H1 (cell line): ENCODE results near the gene HLF. TPM values are rescaled to one million over a fixed set of nuclear protein-coding genes. Genes with fewer than 3 reads are reported as not detected.

Experiments
- CTCF ChIA-PET: fragments of 300-600 bp; sonication (Branson Sonifier 250); formaldehyde crosslinking; loops from one replicate; lab custom pipeline; 2021; ENCODE audit not compliant: partially characterized antibody; lab: Charles Lee
- POLR2A ChIA-PET: fragments of 300-600 bp; sonication (Branson Sonifier 250); formaldehyde crosslinking; loops from one replicate; lab custom pipeline; 2021; ENCODE audit warnings: inconsistent platforms; ENCODE audit not compliant: partially characterized antibody; lab: Charles Lee
- DNase-seq, 2 experiments: peaks; one replicate each; pipeline versions ENCODE4 v3.0.0 to v3.0.0-alpha.2; 2010 to 2022; ENCODE audit warnings: low spot score in 2 of 2, low read depth in 1 of 2, mixed read lengths in 1 of 2
- FAIRE-seq: peaks from 2 replicates; lab custom pipeline; 2011; peaks lifted over from hg19 to GRCh38; lab: Jason Lieb, UNC
- H2AFZ ChIP-seq: 2 replicates; pipeline ENCODE4 v1.8.1; 2012; ENCODE audit warnings: low read length, inconsistent platforms
- H2AK5ac ChIP-seq: 2 replicates; pipeline ENCODE4 v1.6.1; 2013; ENCODE audit warnings: low read depth, low read length
- H2BK120ac ChIP-seq: replicated peaks from 2 replicates; pipeline ENCODE3; 2013; ENCODE audit warnings: low read depth, low read length, inconsistent platforms
- H2BK12ac ChIP-seq: 2 replicates; pipeline ENCODE4 v1.6.1; 2013; ENCODE audit warnings: low read depth, low read length
- H2BK15ac ChIP-seq: 2 replicates; pipeline ENCODE4 v1.6.1; 2013; ENCODE audit warnings: low read length
- H2BK20ac ChIP-seq: 2 replicates; pipeline ENCODE4 v1.6.1; 2013; ENCODE audit warnings: low read length
- H2BK5ac ChIP-seq: 2 replicates; pipeline ENCODE4 v1.6.1; 2013; ENCODE audit warnings: low read depth, low read length
- H3K14ac ChIP-seq: 2 replicates; pipeline ENCODE4 v1.6.1; 2013; ENCODE audit warnings: inconsistent platforms; ENCODE audit not compliant: insufficient read length
- H3K18ac ChIP-seq: 2 replicates; pipeline ENCODE4 v1.6.1; 2013; ENCODE audit warnings: low read length; ENCODE audit errors: extremely low read depth
- H3K23ac ChIP-seq: 2 replicates; pipeline ENCODE4 v1.6.1; 2013; ENCODE audit warnings: inconsistent platforms; ENCODE audit not compliant: insufficient read length
- H3K23me2 ChIP-seq: 2 replicates; pipeline ENCODE4 v1.6.1; 2013; ENCODE audit warnings: low read depth, low read length
- H3K27ac ChIP-seq: 2 replicates; pipeline ENCODE4 v1.6.1; 2011; ENCODE audit warnings: low read depth, low read length, inconsistent platforms
- H3K27me3 ChIP-seq, 4 experiments: replicated peaks in 1 of 4; 1 replicate in 1 of 4; 2 replicates in 3 of 4; pipeline versions ENCODE4 v1.6.1 to v1.8.1; 2011 to 2013; ENCODE audit warnings: low read length in 3 of 4, mild to moderate bottlenecking in 3 of 4, inconsistent platforms in 2 of 4, mixed read lengths in 2 of 4, moderate library complexity in 1 of 4; ENCODE audit not compliant: control insufficient read depth in 3 of 4, insufficient read depth in 3 of 4; ENCODE audit errors: extremely low read depth in 1 of 4
- H3K36me3 ChIP-seq, 4 experiments: 2 replicates each; pipeline versions ENCODE4 v1.6.1 to v1.8.1; 2011 to 2013; ENCODE audit warnings: mild to moderate bottlenecking in 4 of 4, low read length in 3 of 4, moderate library complexity in 2 of 4, control low read depth in 1 of 4, inconsistent platforms in 1 of 4; ENCODE audit not compliant: insufficient read depth in 4 of 4, control insufficient read depth in 2 of 4
- H3K4ac ChIP-seq: replicated peaks from 2 replicates; pipeline ENCODE3; 2013; ENCODE audit warnings: low read length, low read depth, mixed read lengths, inconsistent platforms; ENCODE audit not compliant: insufficient read length
- H3K4me1 ChIP-seq, 4 experiments: replicated peaks in 1 of 4; 1 replicate in 1 of 4; 2 replicates in 3 of 4; pipeline versions ENCODE4 v1.6.1 to v1.8.1; 2011 to 2013; ENCODE audit warnings: low read length in 3 of 4, inconsistent platforms in 2 of 4, mixed read lengths in 1 of 4; ENCODE audit not compliant: insufficient read depth in 4 of 4, control insufficient read depth in 3 of 4
- H3K4me2 ChIP-seq, 2 experiments: 2 replicates each; pipeline versions ENCODE4 v1.6.1 to v1.8.1; 2011 to 2013; ENCODE audit warnings: low read depth in 2 of 2, low read length in 2 of 2, control low read depth in 1 of 2, inconsistent platforms in 1 of 2, mild to moderate bottlenecking in 1 of 2; ENCODE audit not compliant: insufficient read depth in 1 of 2
- H3K4me3 ChIP-seq, 4 experiments: fragments of 200-600, 300-600 bp in 1 of 4; sonication (generic), shearing (Covaris generic), sonication (Bioruptor Twin) in 1 of 4; 2 replicates each; pipeline versions ENCODE4 v1.5.1 to v1.8.1; 2011 to 2016; ENCODE audit warnings: low read length in 4 of 4, low read depth in 3 of 4, control low read depth in 2 of 4, inconsistent platforms in 2 of 4, mild to moderate bottlenecking in 2 of 4, mixed read lengths in 1 of 4, moderate library complexity in 1 of 4; ENCODE audit not compliant: insufficient read depth in 2 of 4; ENCODE audit errors: extremely low read depth in 1 of 4
- H3K56ac ChIP-seq: replicated peaks from 2 replicates; pipeline ENCODE3; 2013; ENCODE audit warnings: low read depth, mild to moderate bottlenecking, mixed read lengths, low read length, inconsistent platforms; ENCODE audit not compliant: insufficient read length
- H3K79me1 ChIP-seq: 2 replicates; pipeline ENCODE4 v1.6.1; 2013; ENCODE audit warnings: low read depth, low read length, control low read depth
- H3K79me2 ChIP-seq, 2 experiments: 2 replicates each; pipeline versions ENCODE4 v1.6.1 to v1.8.1; 2012 to 2013; ENCODE audit warnings: low read length in 2 of 2, mild to moderate bottlenecking in 2 of 2, inconsistent platforms in 1 of 2; ENCODE audit not compliant: insufficient read depth in 2 of 2, control insufficient read depth in 1 of 2
- H3K9ac ChIP-seq, 4 experiments: replicated peaks in 1 of 4; 1 replicate in 1 of 4; 2 replicates in 3 of 4; pipeline versions ENCODE4 v1.6.1 to v1.8.1; 2011 to 2013; ENCODE audit warnings: low read depth in 3 of 4, low read length in 3 of 4, control low read depth in 2 of 4, mild to moderate bottlenecking in 2 of 4, moderate library complexity in 2 of 4, inconsistent platforms in 1 of 4; ENCODE audit errors: extremely low read depth in 1 of 4
- H3K9me3 ChIP-seq, 2 experiments: 2 replicates each; pipeline versions ENCODE4 v1.6.1 to v1.8.1; 2012 to 2013; ENCODE audit warnings: mild to moderate bottlenecking in 2 of 2, moderate library complexity in 2 of 2, control low read depth in 1 of 2, inconsistent platforms in 1 of 2, low read depth in 1 of 2, low read length in 1 of 2, mixed read lengths in 1 of 2; ENCODE audit not compliant: insufficient read depth in 2 of 2
- H4K20me1 ChIP-seq, 2 experiments: replicated peaks in 1 of 2; 2 replicates each; pipeline versions ENCODE3 to v1.8.1; 2011 to 2013; ENCODE audit warnings: inconsistent platforms in 2 of 2, low read length in 2 of 2, mild to moderate bottlenecking in 1 of 2; ENCODE audit not compliant: insufficient read depth in 2 of 2, control insufficient read depth in 1 of 2
- H4K5ac ChIP-seq: 2 replicates; pipeline ENCODE4 v1.6.1; 2013; ENCODE audit warnings: low read length, low read depth, mixed read lengths, inconsistent platforms; ENCODE audit not compliant: insufficient read length
- H4K8ac ChIP-seq: 2 replicates; pipeline ENCODE4 v1.8.0; 2013; ENCODE audit warnings: mild to moderate bottlenecking, moderate library complexity, low read length, inconsistent platforms; ENCODE audit not compliant: insufficient read depth; ENCODE audit errors: extremely low read depth
- H4K91ac ChIP-seq: replicated peaks from 2 replicates; pipeline ENCODE3; 2013; ENCODE audit warnings: low read length, mixed read lengths, inconsistent platforms; ENCODE audit not compliant: insufficient read length
- CTCF ChIP-seq, 3 experiments: IDR thresholded peaks; 1 replicate in 2 of 3; 2 replicates in 1 of 3; pipeline versions ENCODE4 v1.5.1 to v1.6.1; 2011; ENCODE audit warnings: low read length in 3 of 3, mild to moderate bottlenecking in 3 of 3, inconsistent platforms in 2 of 3, low read depth in 1 of 3, moderate library complexity in 1 of 3; ENCODE audit not compliant: insufficient read depth in 1 of 3; ENCODE audit errors: control extremely low read depth in 1 of 3
- RAD21 ChIP-seq, 2 experiments: IDR thresholded peaks in 1 of 2; conservative IDR thresholded peaks in 1 of 2; 2 replicates each; pipeline ENCODE4 v1.6.1; 2011; ENCODE audit warnings: low read depth in 2 of 2, low read length in 2 of 2, improper control_type of control experiment in 1 of 2, inconsistent platforms in 1 of 2, mild to moderate bottlenecking in 1 of 2, moderate library complexity in 1 of 2
- RNF2 ChIP-seq: fragments of 200-900, 300-1000 bp; sonication (generic); IDR thresholded peaks from 2 replicates; pipeline ENCODE4 v1.7.1; 2016; ENCODE audit warnings: borderline replicate concordance, low read depth, mild to moderate bottlenecking, antibody characterized with exemption, low read length; ENCODE audit not compliant: poor library complexity, severe bottlenecking; ENCODE audit errors: missing control alignments
- TCF12 ChIP-seq: IDR thresholded peaks from 2 replicates; pipeline ENCODE4 v1.6.1; 2011; ENCODE audit warnings: low read depth, mild to moderate bottlenecking, low read length
- WGBS, 2 experiments: shearing (Covaris generic) in 1 of 2; methylation state at CpG; one replicate each; pipeline versions ENCODE4 v1.1.6 to v1.1.7; 2013 to 2015; ENCODE audit warnings: low lambda C conversion rate in 2 of 2, mixed read lengths in 2 of 2, inconsistent platforms in 1 of 2, low coverage in 1 of 2, missing lambda C conversion rate in 1 of 2; ENCODE audit not compliant: insufficient replicate concordance in 2 of 2, insufficient coverage in 1 of 2, insufficient read length in 1 of 2; ENCODE audit errors: extremely low coverage in 1 of 2, missing lambda C conversion rate in 1 of 2; 5-methylcytosine and 5-hydroxymethylcytosine counted together
- polyA plus RNA-seq, 7 experiments: library from polyadenylated mRNA; depleted of rRNA in 3 of 7; stranded (reverse) in 5 of 7; unstranded in 2 of 7; fragments of >200 nt in 5 of 7; fragments of 200-250 nt in 2 of 7; gene quantifications; 1 replicate in 5 of 7; 2 replicates in 1 of 7; 4 replicates in 1 of 7; pipeline versions ENCODE4 v1.2.1 to v1.2.3, GENCODE V29; 2011 to 2013; ENCODE audit warnings: missing spikeins in 2 of 7, mixed read lengths in 2 of 7
- total RNA-seq: library from RNA; stranded (reverse); fragmentation: NEBNext Ultra II Directional; extraction: Animal tissue kit (Norgen Biotek cat#: 25700); gene quantifications from 2 replicates; pipeline ENCODE4 v1.2.1, GENCODE V29; 2021

Gene HLF
- total and polyA plus RNA-seq, 2 of the 8 experiments (the other 6 are each of a cell fraction or from before 2014, with no cell fraction given), result 0.39 to 0.60 TPM

GRCh38 chr17:55295411-55296170 is 30.8 kb downstream of the HLF start:
- H3K56ac ChIP-seq, result no peak overlapping the region
- no peak overlapping the region for H3K9ac ChIP-seq
- no peak overlapping the region for H3K23ac ChIP-seq
- no peaks in the 10 kb centered on the region for H3K9me3 ChIP-seq
- H2BK5ac ChIP-seq, result no peak overlapping the region
- no peak overlapping the region for H4K8ac ChIP-seq
- no peaks in the 10 kb centered on the region for H3K79me1 ChIP-seq
- no peak overlapping the region for H2BK20ac ChIP-seq
- H2BK120ac ChIP-seq, result no peak overlapping the region
- no peak overlapping the region for H3K4ac ChIP-seq
- H2BK12ac ChIP-seq, result no peak overlapping the region
- no peaks in the 10 kb centered on the region for H3K4me1 ChIP-seq
- H3K4me3 ChIP-seq, result no peak overlapping the region
- FAIRE-seq (peak; percentile 84), DNase-seq (peak; percentile 31 to 76)
- CTCF ChIA-PET, result interaction anchor here (0.6 to 3.2 kb wide), 34 partner anchors 7 to 303 kb away, joined by 3 to 14 read pairs (median 4); no protein-coding TSS in a partner anchor
- no peak overlapping the region for H3K4me2 ChIP-seq
- H3K14ac ChIP-seq, result no peak overlapping the region
- no peak for TF ChIP-seq RNF2
- peak; percentile 79 to 82 for TF ChIP-seq RAD21 (IDR thresholded peaks at IDR 0.05 in 1 of 2, conservative IDR thresholded peaks at IDR 0.05 in 1 of 2; ENCODE audit: low read depth in 2 of 2, low read length in 2 of 2)
- peak; percentile 74 to 83 (median 77) for TF ChIP-seq CTCF (IDR thresholded peaks at IDR 0.05; ENCODE audit: control extremely low read depth in 1 of 3, insufficient read depth in 1 of 3, low read depth in 1 of 3, low read length in 3 of 3)
- TF ChIP-seq TCF12, result no peak
- H2AK5ac ChIP-seq, result no peak overlapping the region
- no peaks in the 10 kb centered on the region for H3K36me3 ChIP-seq
- no peak overlapping the region for H2BK15ac ChIP-seq
- H3K27me3 ChIP-seq, result no peaks in the 10 kb centered on the region
- H3K18ac ChIP-seq, result no peak overlapping the region
- no peak overlapping the region for H4K91ac ChIP-seq
- no peaks in the 10 kb centered on the region for H3K79me2 ChIP-seq
- 73% methylated on average over 10 of the region's 10 CpGs; no CpG with 5 or more reads in 1 of the 2 experiments for WGBS, 2 experiments
- no peaks in the 10 kb centered on the region for H3K23me2 ChIP-seq
- no peaks in the 10 kb centered on the region for H4K20me1 ChIP-seq
- H3K27ac ChIP-seq, result no peak overlapping the region
- H4K5ac ChIP-seq, result no peak overlapping the region
- POLR2A ChIA-PET, result no interaction called here
- no peak overlapping the region for H2AFZ ChIP-seq
